HFFc6 (cell line): ENCODE data around the gene PRDM5. TPM values are rescaled to one million over a fixed set of nuclear protein-coding genes. Genes with fewer than 3 reads are reported as not detected.

Experiments
- DNase-seq: peaks from one replicate; pipeline ENCODE4 v3.0.0-alpha.2; 2018
- H3K27ac Mint-ChIP-seq: 2 replicates; pipeline ENCODE4 v1.8.0; 2020; ENCODE audit warnings: mild to moderate bottlenecking, mixed read lengths
- H3K27me3 Mint-ChIP-seq: 2 replicates; pipeline ENCODE4 v1.8.0; 2021; ENCODE audit warnings: mild to moderate bottlenecking, moderate library complexity, mixed read lengths; ENCODE audit not compliant: insufficient read depth
- H3K36me3 Mint-ChIP-seq: 2 replicates; pipeline ENCODE4 v1.8.0; 2021; ENCODE audit warnings: low read depth, mixed read lengths
- H3K4me1 Mint-ChIP-seq: 2 replicates; pipeline ENCODE4 v1.8.0; 2020; ENCODE audit warnings: low read depth, mixed read lengths
- H3K4me3 Mint-ChIP-seq: 2 replicates; pipeline ENCODE4 v1.8.0; 2020; ENCODE audit warnings: mild to moderate bottlenecking, moderate library complexity, mixed read lengths
- H3K9me3 Mint-ChIP-seq: 2 replicates; pipeline ENCODE4 v1.8.0; 2020; ENCODE audit warnings: mild to moderate bottlenecking, mixed read lengths
- total RNA-seq, 6 experiments: library from RNA; stranded (reverse); fragmentation: NEBNext Ultra II Directional; extraction: Animal tissue kit (Norgen Biotek cat#: 25700); gene quantifications; 2 replicates in 1 of 6; 3 replicates in 5 of 6; pipeline ENCODE4 v1.2.3, GENCODE V29; 2021
- TF ChIP-seq, protein P1 (sequence below): fragments of 200-600 bp; sonication (generic); IDR thresholded peaks from 2 replicates; pipeline ENCODE4 v1.5.0; 2021; ENCODE audit warnings: antibody characterized with exemption, mild to moderate bottlenecking

The PRDM5 gene
- total RNA-seq, 6 experiments from 2014 or later = 8.3 to 13.4 (median 12.5) TPM

DNA sequence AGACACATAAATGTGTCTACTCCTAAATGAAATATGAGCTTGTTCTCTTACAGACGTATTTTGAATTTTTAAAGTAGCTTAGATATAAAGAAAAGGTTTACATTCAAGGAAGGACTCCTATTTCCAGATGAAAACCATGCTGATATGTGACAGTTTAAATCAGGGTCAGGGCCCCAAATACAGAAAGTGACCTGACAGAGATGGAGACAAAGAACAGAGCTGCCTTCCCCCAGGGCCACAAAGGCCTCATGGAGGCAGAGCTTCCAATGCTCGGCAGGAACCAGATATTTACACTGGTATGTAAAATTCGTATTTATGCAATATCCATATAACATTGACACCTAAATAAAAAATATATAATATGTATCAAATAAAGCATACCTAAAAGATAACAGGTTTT is 124.0 kb downstream of the PRDM5 start:
- DNase-seq = no peak
- TF ChIP-seq, protein P1, sequence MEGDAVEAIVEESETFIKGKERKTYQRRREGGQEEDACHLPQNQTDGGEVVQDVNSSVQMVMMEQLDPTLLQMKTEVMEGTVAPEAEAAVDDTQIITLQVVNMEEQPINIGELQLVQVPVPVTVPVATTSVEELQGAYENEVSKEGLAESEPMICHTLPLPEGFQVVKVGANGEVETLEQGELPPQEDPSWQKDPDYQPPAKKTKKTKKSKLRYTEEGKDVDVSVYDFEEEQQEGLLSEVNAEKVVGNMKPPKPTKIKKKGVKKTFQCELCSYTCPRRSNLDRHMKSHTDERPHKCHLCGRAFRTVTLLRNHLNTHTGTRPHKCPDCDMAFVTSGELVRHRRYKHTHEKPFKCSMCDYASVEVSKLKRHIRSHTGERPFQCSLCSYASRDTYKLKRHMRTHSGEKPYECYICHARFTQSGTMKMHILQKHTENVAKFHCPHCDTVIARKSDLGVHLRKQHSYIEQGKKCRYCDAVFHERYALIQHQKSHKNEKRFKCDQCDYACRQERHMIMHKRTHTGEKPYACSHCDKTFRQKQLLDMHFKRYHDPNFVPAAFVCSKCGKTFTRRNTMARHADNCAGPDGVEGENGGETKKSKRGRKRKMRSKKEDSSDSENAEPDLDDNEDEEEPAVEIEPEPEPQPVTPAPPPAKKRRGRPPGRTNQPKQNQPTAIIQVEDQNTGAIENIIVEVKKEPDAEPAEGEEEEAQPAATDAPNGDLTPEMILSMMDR = no peak
- H3K27me3 Mint-ChIP-seq = no peaks in the 10 kb centered on the region
- peaks cover 10% of the 10 kb centered on the region for H3K4me1 Mint-ChIP-seq
- no peak overlapping the region for H3K27ac Mint-ChIP-seq
- no peak overlapping the region for H3K4me3 Mint-ChIP-seq
- H3K36me3 Mint-ChIP-seq = peaks cover 3% of the 10 kb centered on the region
- no peaks in the 10 kb centered on the region for H3K9me3 Mint-ChIP-seq

GRCh38 chr4:120796271-120796670 is 126.3 kb downstream of the PRDM5 start:
- H3K27ac Mint-ChIP-seq = no peak overlapping the region
- H3K4me1 Mint-ChIP-seq = peaks cover 4% of the 10 kb centered on the region
- H3K27me3 Mint-ChIP-seq = no peaks in the 10 kb centered on the region
- no peak overlapping the region for H3K4me3 Mint-ChIP-seq
- no peaks in the 10 kb centered on the region for H3K9me3 Mint-ChIP-seq
- DNase-seq = no peak
- peaks cover 3% of the 10 kb centered on the region; the same call in 1 of the 2 replicates for H3K36me3 Mint-ChIP-seq
- TF ChIP-seq, protein P1 = no peak

GRCh38 chr4:120785202-120785601 is 137.3 kb downstream of the PRDM5 start:
- H3K27ac Mint-ChIP-seq = no peak overlapping the region
- H3K4me1 Mint-ChIP-seq = no peaks in the 10 kb centered on the region
- H3K9me3 Mint-ChIP-seq = no peaks in the 10 kb centered on the region
- no peaks in the 10 kb centered on the region for H3K36me3 Mint-ChIP-seq
- TF ChIP-seq, protein P1 = no peak
- no peaks in the 10 kb centered on the region; the same call in 1 of the 2 replicates for H3K27me3 Mint-ChIP-seq
- DNase-seq = no peak
- no peak overlapping the region for H3K4me3 Mint-ChIP-seq

DNA sequence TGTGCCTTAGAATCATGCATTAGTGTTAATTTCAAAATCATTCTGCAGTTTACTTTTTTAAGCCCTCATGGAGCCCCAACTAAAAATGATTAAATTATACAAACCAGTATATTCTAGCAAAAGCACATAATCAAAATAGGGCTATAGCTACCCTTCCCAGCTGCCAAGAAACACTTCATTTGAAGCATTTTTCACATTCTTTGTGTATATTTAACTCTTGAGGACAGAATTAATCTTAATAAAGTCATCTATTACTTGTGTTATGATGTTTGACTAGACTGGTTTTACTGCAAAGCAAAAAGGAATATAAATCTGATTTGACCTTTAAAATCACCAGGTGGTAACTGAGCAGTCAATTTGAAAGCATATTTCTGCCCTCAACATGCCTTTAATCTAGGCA is 145.1 kb downstream of the PRDM5 start:
- no peaks in the 10 kb centered on the region for H3K27me3 Mint-ChIP-seq
- no peak overlapping the region for H3K4me3 Mint-ChIP-seq
- 0 out of 2 replicates have a peak, but pooled peaks cover 5% of the 10 kb centered on the region for H3K4me1 Mint-ChIP-seq
- no peaks in the 10 kb centered on the region for H3K36me3 Mint-ChIP-seq
- TF ChIP-seq, protein P1 = no peak
- H3K9me3 Mint-ChIP-seq = no peaks in the 10 kb centered on the region
- no peak overlapping the region for H3K27ac Mint-ChIP-seq
- DNase-seq = no peak

DNA sequence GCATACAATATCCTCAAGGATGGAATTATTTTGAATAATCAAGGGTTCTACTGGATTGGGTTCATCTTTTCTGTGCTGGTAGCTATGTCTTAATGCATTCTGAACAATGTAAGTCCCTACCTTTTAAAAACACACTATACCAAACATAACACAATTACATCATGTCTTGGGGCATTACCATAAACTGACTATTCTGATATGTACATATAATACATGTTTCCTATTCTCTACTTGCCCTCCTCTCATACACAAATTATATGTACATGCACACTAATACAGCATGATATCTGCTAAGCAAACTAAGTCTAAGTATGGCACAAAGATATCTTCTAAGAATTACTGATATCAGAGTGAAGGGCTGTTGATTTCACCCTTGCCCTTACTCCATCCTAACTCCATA is 147.1 kb downstream of the PRDM5 start:
- Mint-ChIP-seq H3K36me3 (no peaks in the 10 kb centered on the region), H3K9me3 (no peaks in the 10 kb centered on the region), H3K4me1 (0 out of 2 replicates have a peak, but pooled peaks cover 5% of the 10 kb centered on the region), H3K27me3 (no peaks in the 10 kb centered on the region), H3K4me3 (no peak overlapping the region), H3K27ac (no peak overlapping the region)
- DNase-seq = no peak
- TF ChIP-seq, protein P1 = no peak

- H3K9me3 Mint-ChIP-seq = no peaks in the 10 kb centered on the region
- TF ChIP-seq, protein P1 = no peak
- no peaks in the 10 kb centered on the region for H3K36me3 Mint-ChIP-seq
- peaks cover 13% of the 10 kb centered on the region for H3K4me1 Mint-ChIP-seq
- H3K27ac Mint-ChIP-seq = no peak overlapping the region
- H3K27me3 Mint-ChIP-seq = no peaks in the 10 kb centered on the region
- no peak overlapping the region for H3K4me3 Mint-ChIP-seq
- DNase-seq = no peak
Measured at GRCh38 chr4:120773641-120774040, 148.9 kb downstream of the PRDM5 start.
